GM12874 (cell line): ENCODE data around the gene TIAM2.

Experiments used
- TF ChIP-seq, protein P1 (sequence below): IDR thresholded peaks from 2 replicates; pipeline ENCODE4 v1.5.1; 2011; ENCODE audit warnings: low read depth, mild to moderate bottlenecking, control low read depth, low read length, moderate library complexity; ENCODE audit not compliant: insufficient read depth

Gene TIAM2

DNA sequence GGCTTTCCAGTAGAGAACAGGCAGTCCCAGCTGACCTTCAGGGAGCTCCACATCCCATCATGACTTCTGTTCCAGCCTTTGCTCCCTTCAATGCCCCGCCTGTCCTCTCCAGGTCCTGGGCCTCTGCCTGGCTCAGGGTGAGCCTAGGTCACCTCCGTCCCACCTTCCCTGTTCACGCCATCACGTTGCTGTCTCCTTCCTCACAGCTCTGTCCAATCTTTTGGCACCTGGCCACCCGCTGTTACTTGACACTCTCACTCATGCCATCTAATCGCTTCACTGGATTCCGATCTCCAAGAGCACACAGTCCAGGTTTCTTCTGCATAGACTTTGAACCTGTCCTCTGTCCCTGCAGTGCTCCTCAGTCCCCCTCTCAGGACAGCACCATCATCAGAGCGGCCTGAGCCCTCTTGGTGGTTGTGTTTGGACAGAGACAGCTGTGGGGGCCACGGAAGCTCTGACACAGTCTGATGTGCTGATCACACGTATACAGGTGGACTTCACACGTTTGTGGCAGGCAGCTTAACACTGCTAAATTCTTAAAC lies 34.7 kb upstream of the TIAM2 start:
- TF ChIP-seq, protein P1, sequence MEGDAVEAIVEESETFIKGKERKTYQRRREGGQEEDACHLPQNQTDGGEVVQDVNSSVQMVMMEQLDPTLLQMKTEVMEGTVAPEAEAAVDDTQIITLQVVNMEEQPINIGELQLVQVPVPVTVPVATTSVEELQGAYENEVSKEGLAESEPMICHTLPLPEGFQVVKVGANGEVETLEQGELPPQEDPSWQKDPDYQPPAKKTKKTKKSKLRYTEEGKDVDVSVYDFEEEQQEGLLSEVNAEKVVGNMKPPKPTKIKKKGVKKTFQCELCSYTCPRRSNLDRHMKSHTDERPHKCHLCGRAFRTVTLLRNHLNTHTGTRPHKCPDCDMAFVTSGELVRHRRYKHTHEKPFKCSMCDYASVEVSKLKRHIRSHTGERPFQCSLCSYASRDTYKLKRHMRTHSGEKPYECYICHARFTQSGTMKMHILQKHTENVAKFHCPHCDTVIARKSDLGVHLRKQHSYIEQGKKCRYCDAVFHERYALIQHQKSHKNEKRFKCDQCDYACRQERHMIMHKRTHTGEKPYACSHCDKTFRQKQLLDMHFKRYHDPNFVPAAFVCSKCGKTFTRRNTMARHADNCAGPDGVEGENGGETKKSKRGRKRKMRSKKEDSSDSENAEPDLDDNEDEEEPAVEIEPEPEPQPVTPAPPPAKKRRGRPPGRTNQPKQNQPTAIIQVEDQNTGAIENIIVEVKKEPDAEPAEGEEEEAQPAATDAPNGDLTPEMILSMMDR: no peak

- TF ChIP-seq, protein P1: no peak
Observed at GRCh38 chr6:154960854-154961530, 34.1 kb upstream of the TIAM2 start.

DNA sequence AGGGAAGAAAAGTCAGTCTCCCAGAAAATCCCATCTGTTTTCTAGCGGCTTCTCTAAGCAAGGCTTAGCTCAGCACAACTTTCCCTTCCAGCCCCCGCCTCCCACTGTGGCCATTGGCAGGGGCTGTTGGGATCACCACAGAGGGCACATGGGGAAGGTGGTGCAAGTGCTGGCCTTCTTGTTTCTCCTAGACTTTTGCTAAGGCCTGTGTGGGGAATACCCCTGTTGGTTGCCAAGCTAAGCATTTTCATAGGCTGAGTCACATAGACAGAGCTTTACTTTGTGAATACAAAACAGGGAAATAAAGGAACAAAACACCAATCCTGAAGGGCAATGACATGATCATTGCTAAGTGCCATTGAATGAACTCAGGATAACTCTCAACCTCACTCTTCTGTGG lies 32.4 kb upstream of the TIAM2 start:
- TF ChIP-seq, protein P1: no peak

GRCh38 chr6:154969796-154970195 lies 25.3 kb upstream of the TIAM2 start:
- TF ChIP-seq, protein P1: no peak

DNA sequence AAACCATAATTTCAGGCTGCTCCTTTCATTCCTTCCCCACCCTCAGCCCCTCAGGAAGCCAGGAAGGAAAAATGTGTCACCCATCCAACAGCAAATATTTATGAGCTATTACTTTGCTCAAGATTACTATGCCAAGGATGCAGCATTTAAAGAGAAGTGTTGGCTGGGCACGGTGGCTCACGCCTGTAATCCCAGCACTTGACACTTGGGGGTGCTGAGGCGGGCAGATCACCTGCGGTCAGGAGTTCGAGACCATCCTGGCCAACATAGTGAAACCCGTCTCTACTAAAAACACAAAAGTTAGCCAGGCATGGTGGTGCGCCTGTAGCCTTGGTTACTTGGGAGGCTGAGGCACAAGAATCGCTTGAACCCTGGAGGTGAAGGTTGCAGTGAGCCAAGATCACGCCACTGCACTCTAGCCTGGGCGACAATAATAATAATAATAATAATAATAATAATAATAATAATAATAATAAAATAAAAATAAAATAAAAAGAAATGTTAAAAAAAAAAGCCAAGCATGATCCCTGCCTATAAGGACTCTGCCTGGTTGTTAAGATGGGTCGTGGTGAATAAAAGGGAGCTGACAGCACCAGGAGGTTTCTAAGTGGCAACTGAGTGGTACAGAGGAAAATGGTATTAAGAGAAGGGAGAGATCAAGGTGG lies 20.5 kb upstream of the TIAM2 start:
- TF ChIP-seq, protein P1: 0 out of 2 replicates have a peak, but pooled peaks have one; percentile 11

GRCh38 chr6:154977588-154977987 lies 17.5 kb upstream of the TIAM2 start:
- TF ChIP-seq, protein P1: no peak

- TF ChIP-seq, protein P1: no peak
Observed at GRCh38 chr6:154980273-154981078, 14.6 kb upstream of the TIAM2 start.
